Naive thymus-derived CD4-positive, alpha-beta T cell (primary cell): ENCODE data around the gene LAG3. TPM values are rescaled to one million over a fixed set of nuclear protein-coding genes. Genes with fewer than 3 reads are reported as not detected.
A peak's percentile ranks its signal among the peaks of the same experiment; 100 is the strongest.

ENCODE experiments used
- ATAC-seq: fragments of 150-1000 bp; cut with Tn5 transposase; 2 replicates; pipeline ENCODE4 v1.10.0; 2021; ENCODE audit warnings: mild to moderate bottlenecking, moderate library complexity
- CTCF ChIA-PET: fragments of 350-600 bp; sonication (Branson Sonifier 250); formaldehyde crosslinking; loops from one replicate; lab custom pipeline; 2021; ENCODE audit warnings: antibody characterized with exemption; lab: Charles Lee
- POLR2A ChIA-PET: fragments of 350-600 bp; sonication (Branson Sonifier 250); formaldehyde crosslinking; loops from one replicate; lab custom pipeline; 2021; ENCODE audit warnings: antibody characterized with exemption, inconsistent platforms; lab: Charles Lee
- DNase-seq, 9 donors: peaks; one replicate each; pipeline versions ENCODE4 v3.0.0 to v3.0.0-alpha.2; 2020 to 2022; ENCODE audit warnings: mixed read lengths in 1 of 9
- H3K27ac ChIP-seq: one replicate; pipeline ENCODE4 v1.7.0; 2013; ENCODE audit warnings: mild to moderate bottlenecking, low read depth, low read length, moderate library complexity
- H3K27me3 ChIP-seq, 2 donors: one replicate each; pipeline ENCODE4 v1.7.0; 2013; ENCODE audit warnings: low read length in 2 of 2, mild to moderate bottlenecking in 2 of 2, moderate library complexity in 2 of 2; ENCODE audit not compliant: control insufficient read depth in 2 of 2, insufficient read depth in 2 of 2
- H3K36me3 ChIP-seq, 3 experiments: 1 replicate in 2 of 3; 2 replicates in 1 of 3; pipeline ENCODE4 v1.7.0; 2013; ENCODE audit warnings: low read length in 3 of 3, mild to moderate bottlenecking in 3 of 3, moderate library complexity in 1 of 3; ENCODE audit not compliant: insufficient read depth in 3 of 3, control insufficient read depth in 2 of 3
- H3K4me1 ChIP-seq, 2 donors: one replicate each; pipeline ENCODE4 v1.7.0; 2013; ENCODE audit warnings: low read length in 2 of 2, mild to moderate bottlenecking in 2 of 2, moderate library complexity in 1 of 2; ENCODE audit not compliant: control insufficient read depth in 2 of 2, insufficient read depth in 2 of 2
- H3K4me3 ChIP-seq: 2 replicates; pipeline ENCODE4 v1.7.0; 2013; ENCODE audit warnings: mild to moderate bottlenecking, low read length
- H3K9me3 ChIP-seq, 3 experiments: 1 replicate in 2 of 3; 2 replicates in 1 of 3; pipeline ENCODE4 v1.7.0; 2013; ENCODE audit warnings: low read length in 3 of 3; ENCODE audit not compliant: control insufficient read depth in 2 of 3
- H3K27ac Mint-ChIP-seq, 9 donors: one replicate each; pipeline ENCODE4 v1.8.0; 2020 to 2022; ENCODE audit warnings: mixed read lengths in 9 of 9, mild to moderate bottlenecking in 8 of 9, moderate library complexity in 5 of 9, inconsistent platforms in 2 of 9
- H3K27me3 Mint-ChIP-seq, 5 donors: one replicate each; pipeline ENCODE4 v1.8.0; 2021 to 2022; ENCODE audit warnings: mixed read lengths in 5 of 5, mild to moderate bottlenecking in 1 of 5
- H3K36me3 Mint-ChIP-seq, 5 donors: one replicate each; pipeline ENCODE4 v1.8.0; 2020 to 2022; ENCODE audit warnings: mixed read lengths in 5 of 5, mild to moderate bottlenecking in 3 of 5, inconsistent platforms in 1 of 5
- H3K4me1 Mint-ChIP-seq, 7 donors: one replicate each; pipeline ENCODE4 v1.8.0; 2020 to 2022; ENCODE audit warnings: mixed read lengths in 7 of 7, mild to moderate bottlenecking in 3 of 7, inconsistent platforms in 1 of 7
- H3K4me3 Mint-ChIP-seq, 10 donors: one replicate each; pipeline ENCODE4 v1.8.0; 2020 to 2022; ENCODE audit warnings: mild to moderate bottlenecking in 10 of 10, mixed read lengths in 10 of 10, moderate library complexity in 6 of 10, inconsistent platforms in 2 of 10
- H3K9me3 Mint-ChIP-seq, 11 donors: one replicate each; pipeline ENCODE4 v1.8.0; 2020 to 2022; ENCODE audit warnings: mixed read lengths in 11 of 11, mild to moderate bottlenecking in 4 of 11, inconsistent platforms in 1 of 11, moderate library complexity in 1 of 11
- intact Hi-C, 2 donors: fragments of 100-400 bp; cut with micrococcal nuclease; formaldehyde crosslinking; loops; one replicate each; pipeline ENCODE4 v1.15.1; 2023
- polyA plus RNA-seq, 2 donors: library from polyadenylated mRNA; unstranded; fragments of 300-500 nt; fragmentation: Illumina TruSeq; gene quantifications; one replicate each; pipeline ENCODE4 v1.2.3, GENCODE V29; 2021
- total RNA-seq, 6 experiments: library from RNA in 5 of 6; stranded (reverse) in 5 of 6; gene quantifications; 1 replicate in 5 of 6; 2 replicates in 1 of 6; pipeline ENCODE4 v1.2.3 and lab custom pipeline; 2021 to 2026

The LAG3 gene
- total and polyA plus RNA-seq, 7 experiments from 2014 or later, result 0.26 to 46.5 (median 0.86) TPM

- POLR2A ChIA-PET, result interaction anchor here (1.4 to 13.2 kb wide), 8 partner anchors 10 to 74 kb away, joined by 3 to 91 read pairs (median 5); partner anchors contain the start of genes CD4, CDCA3, MLF2 and USP5
- peaks cover 0 to 4% of the 10 kb centered on the region in 2 donors for H3K4me1 ChIP-seq
- H3K27me3 Mint-ChIP-seq, result peaks cover 9 to 69% (median 21%) of the 10 kb centered on the region in 5 donors
- ATAC-seq (no peak), DNase-seq (peak in 5 of 9 donors; percentile 25 to 56 (median 34))
- peak overlapping the region in 6 of 9 donors; percentile 10 to 81 (median 64) for H3K27ac Mint-ChIP-seq
- no peak overlapping the region for H3K4me3 ChIP-seq
- H3K4me3 Mint-ChIP-seq, result peak overlapping the region; percentile 63 to 98 (median 73)
- peaks cover 19 to 32% (median 28%) of the 10 kb centered on the region in 7 donors for H3K4me1 Mint-ChIP-seq
- no peaks in the 10 kb centered on the region for H3K36me3 ChIP-seq
- intact Hi-C loops, result loop anchor here (5.0 kb wide), 2 partner anchors 140 to 260 kb away; partner anchors contain the start of genes NOP2 (in 1 of the 2) and ZNF384 (in 1 of the 2)
- no peak overlapping the region for H3K27ac ChIP-seq
- no peaks in the 10 kb centered on the region for H3K9me3 ChIP-seq
- no peaks in the 10 kb centered on the region for H3K36me3 Mint-ChIP-seq
- peaks cover 0 to 9% of the 10 kb centered on the region in 2 donors for H3K27me3 ChIP-seq
- CTCF ChIA-PET, result interaction anchor here (1.9 to 5.7 kb wide), 2 partner anchors 8 to 38 kb away, joined by 8 to 27 read pairs; partner anchors contain the start of gene CD4
- H3K9me3 Mint-ChIP-seq, result peaks cover 0 to 2% (median 0%) of the 10 kb centered on the region in 11 donors
Measured at GRCh38 chr12:6827437-6827911, 55.2 kb downstream of the LAG3 start.

Other genes with a start within 250 kb of the LAG3 start
- gene GAPDH, start 238.0 kb upstream of the LAG3 start, total RNA-seq, result 1,000 to 10,000 TPM in 1 of 5 experiments, 100 to 1,000 TPM in 4; 330 to 4,503 (median 379) TPM
- gene GAPDH, start 238.0 kb upstream of the LAG3 start, polyA plus RNA-seq, result 1,000 to 10,000 TPM; 1,202 to 1,413 TPM
- 10 to 100 TPM; 28.2 to 55.9 (median 45.9) TPM for gene IFFO1, start 216.5 kb upstream of the LAG3 start, total RNA-seq
- gene IFFO1, start 216.5 kb upstream of the LAG3 start, polyA plus RNA-seq, result 10 to 100 TPM in 1 of 2 donors, 1 to 10 TPM in 1; 5.4 to 11.4 TPM
- gene NOP2, start 204.2 kb upstream of the LAG3 start, total RNA-seq, result 100 to 1,000 TPM in 1 of 5 experiments, 10 to 100 TPM in 4; 74.4 to 102 (median 87.6) TPM
- gene NOP2, start 204.2 kb upstream of the LAG3 start, polyA plus RNA-seq, result 10 to 100 TPM; 24.2 to 53.7 TPM
- gene CHD4, start 165.1 kb upstream of the LAG3 start, total RNA-seq, result 100 to 1,000 TPM; 246 to 387 (median 267) TPM
- gene CHD4, start 165.1 kb upstream of the LAG3 start, polyA plus RNA-seq, result 10 to 100 TPM; 41.8 to 91.4 TPM
- 1 to 10 TPM; 3.3 to 8.3 (median 6.4) TPM for gene LPAR5, start 136.6 kb upstream of the LAG3 start, total RNA-seq
- gene LPAR5, start 136.6 kb upstream of the LAG3 start, polyA plus RNA-seq, result 1 to 10 TPM; 6.6 to 6.9 TPM
- gene ACRBP, start 125.1 kb upstream of the LAG3 start, total RNA-seq, result 10 to 100 TPM in 2 of 5 experiments, 1 to 10 TPM in 3; 2.3 to 23.0 (median 6.6) TPM
- 1 to 10 TPM in 1 of 2 donors, under 1 TPM in 1; 0.27 to 1.1 TPM for gene ACRBP, start 125.1 kb upstream of the LAG3 start, polyA plus RNA-seq
- 100 to 1,000 TPM in 1 of 5 experiments, 10 to 100 TPM in 4; 33.1 to 101 (median 39.6) TPM for gene ING4, start 109.4 kb upstream of the LAG3 start, total RNA-seq
- gene ING4, start 109.4 kb upstream of the LAG3 start, polyA plus RNA-seq, result 100 to 1,000 TPM; 103 to 106 TPM
- gene ZNF384, start 83.1 kb upstream of the LAG3 start, total RNA-seq, result 10 to 100 TPM; 62.8 to 98.2 (median 85.4) TPM
- gene ZNF384, start 83.1 kb upstream of the LAG3 start, polyA plus RNA-seq, result 10 to 100 TPM; 23.8 to 36.8 TPM
- gene PIANP, start 71.7 kb upstream of the LAG3 start, total RNA-seq, result 1 to 10 TPM in 3 of 5 experiments, under 1 TPM in 1, not detected in 1; 0.64 to 1.7 (median 1.2) TPM
- gene PIANP, start 71.7 kb upstream of the LAG3 start, polyA plus RNA-seq, result under 1 TPM; 0.22 to 0.53 TPM
- gene COPS7A, start 48.5 kb upstream of the LAG3 start, total RNA-seq, result 10 to 100 TPM; 21.9 to 38.7 (median 30.1) TPM
- 10 to 100 TPM; 43.0 to 48.0 TPM for gene COPS7A, start 48.5 kb upstream of the LAG3 start, polyA plus RNA-seq
- 100 to 1,000 TPM in 3 of 5 experiments, 10 to 100 TPM in 2; 84.6 to 141 (median 117) TPM for gene MLF2, start 19.4 kb upstream of the LAG3 start, total RNA-seq
- 100 to 1,000 TPM; 122 to 134 TPM for gene MLF2, start 19.4 kb upstream of the LAG3 start, polyA plus RNA-seq
- gene PTMS, start 6.2 kb upstream of the LAG3 start, total RNA-seq, result 100 to 1,000 TPM in 1 of 5 experiments, 10 to 100 TPM in 1, 1 to 10 TPM in 3; 1.4 to 125 (median 3.5) TPM
- gene PTMS, start 6.2 kb upstream of the LAG3 start, polyA plus RNA-seq, result not detected
- 100 to 1,000 TPM; 164 to 267 (median 246) TPM for gene CD4, start 17.0 kb downstream of the LAG3 start, total RNA-seq
- gene CD4, start 17.0 kb downstream of the LAG3 start, polyA plus RNA-seq, result 100 to 1,000 TPM; 364 to 576 TPM
- 10 to 100 TPM in 1 of 5 experiments, 1 to 10 TPM in 1, under 1 TPM in 3; 0.30 to 10.5 (median 0.38) TPM for gene GPR162, start 49.3 kb downstream of the LAG3 start, total RNA-seq
- gene GPR162, start 49.3 kb downstream of the LAG3 start, polyA plus RNA-seq, result not detected
- 10 to 100 TPM in 3 of 5 experiments, 1 to 10 TPM in 2; 1.9 to 18.2 (median 10.3) TPM for gene P3H3, start 55.9 kb downstream of the LAG3 start, total RNA-seq
- 1 to 10 TPM; 1.5 to 1.9 TPM for gene P3H3, start 55.9 kb downstream of the LAG3 start, polyA plus RNA-seq
- gene GNB3, start 68.4 kb downstream of the LAG3 start, total RNA-seq, result 10 to 100 TPM in 2 of 5 experiments, 1 to 10 TPM in 2, under 1 TPM in 1; 0.63 to 11.8 (median 3.2) TPM
- gene GNB3, start 68.4 kb downstream of the LAG3 start, polyA plus RNA-seq, result under 1 TPM in 1 of 2 donors, not detected in 1; 0.23 TPM
- gene CDCA3, start 78.8 kb downstream of the LAG3 start, total RNA-seq, result 10 to 100 TPM in 1 of 5 experiments, 1 to 10 TPM in 3, under 1 TPM in 1; 0.64 to 55.6 (median 1.8) TPM
- under 1 TPM in 1 of 2 donors, not detected in 1; 0.94 TPM for gene CDCA3, start 78.8 kb downstream of the LAG3 start, polyA plus RNA-seq
- gene USP5, start 79.6 kb downstream of the LAG3 start, total RNA-seq, result 100 to 1,000 TPM in 1 of 5 experiments, 10 to 100 TPM in 4; 58.0 to 134 (median 71.1) TPM
- 10 to 100 TPM; 51.9 to 71.5 TPM for gene USP5, start 79.6 kb downstream of the LAG3 start, polyA plus RNA-seq
- 1,000 to 10,000 TPM in 1 of 5 experiments, 100 to 1,000 TPM in 3, 10 to 100 TPM in 1; 89.7 to 1,293 (median 134) TPM for gene TPI1, start 95.0 kb downstream of the LAG3 start, total RNA-seq
- 100 to 1,000 TPM; 330 to 435 TPM for gene TPI1, start 95.0 kb downstream of the LAG3 start, polyA plus RNA-seq
- 10 to 100 TPM in 3 of 5 experiments, 1 to 10 TPM in 2; 5.1 to 20.2 (median 11.2) TPM for gene SPSB2, start 100.8 kb downstream of the LAG3 start, total RNA-seq
- gene SPSB2, start 100.8 kb downstream of the LAG3 start, polyA plus RNA-seq, result 10 to 100 TPM; 10.8 to 14.5 TPM
- 10 to 100 TPM in 1 of 5 experiments, 1 to 10 TPM in 4; 6.6 to 12.1 (median 7.3) TPM for gene LRRC23, start 132.3 kb downstream of the LAG3 start, total RNA-seq
- 1 to 10 TPM; 4.5 to 5.4 TPM for gene LRRC23, start 132.3 kb downstream of the LAG3 start, polyA plus RNA-seq
- gene ENO2, start 142.1 kb downstream of the LAG3 start, total RNA-seq, result 100 to 1,000 TPM in 3 of 5 experiments, 10 to 100 TPM in 2; 65.3 to 193 (median 178) TPM
- gene ENO2, start 142.1 kb downstream of the LAG3 start, polyA plus RNA-seq, result 10 to 100 TPM; 22.5 to 31.0 TPM
- gene ATN1, start 155.4 kb downstream of the LAG3 start, total RNA-seq, result 10 to 100 TPM; 29.5 to 42.2 (median 34.4) TPM
- 1 to 10 TPM in 1 of 2 donors, under 1 TPM in 1; 0.95 to 2.0 TPM for gene ATN1, start 155.4 kb downstream of the LAG3 start, polyA plus RNA-seq
- gene RNU7-1, start 171.3 kb downstream of the LAG3 start, total RNA-seq, result not detected
- not detected for gene RNU7-1, start 171.3 kb downstream of the LAG3 start, polyA plus RNA-seq
- 100 to 1,000 TPM; 148 to 592 (median 362) TPM for gene C12orf57, start 171.5 kb downstream of the LAG3 start, total RNA-seq
- 100 to 1,000 TPM; 394 to 401 TPM for gene C12orf57, start 171.5 kb downstream of the LAG3 start, polyA plus RNA-seq
- gene PTPN6, start 178.8 kb downstream of the LAG3 start, total RNA-seq, result 100 to 1,000 TPM; 141 to 390 (median 242) TPM
- 100 to 1,000 TPM; 210 to 387 TPM for gene PTPN6, start 178.8 kb downstream of the LAG3 start, polyA plus RNA-seq
- 100 to 1,000 TPM; 132 to 209 (median 146) TPM for gene PHB2, start 198.1 kb downstream of the LAG3 start, total RNA-seq
- 100 to 1,000 TPM; 113 to 121 TPM for gene PHB2, start 198.1 kb downstream of the LAG3 start, polyA plus RNA-seq
- gene EMG1, start 198.4 kb downstream of the LAG3 start, total RNA-seq, result 10 to 100 TPM; 25.7 to 69.5 (median 63.2) TPM
- gene EMG1, start 198.4 kb downstream of the LAG3 start, polyA plus RNA-seq, result 10 to 100 TPM; 64.1 to 72.5 TPM
- gene LPCAT3, start 246.0 kb downstream of the LAG3 start, total RNA-seq, result 10 to 100 TPM; 16.7 to 37.9 (median 27.1) TPM
- gene LPCAT3, start 246.0 kb downstream of the LAG3 start, polyA plus RNA-seq, result 10 to 100 TPM; 20.5 to 28.4 TPM